ENCODE data around the gene NAA60. TPM values are rescaled to one million over a fixed set of nuclear protein-coding genes. Genes with fewer than 3 reads are reported as not detected.

Gene NAA60
- total and polyA plus RNA-seq, 9 of the 15 experiments (the other 6 are each of a cell fraction or from before 2014, with no cell fraction given) = 2.1 to 49.4 (median 10.3) TPM

DNA sequence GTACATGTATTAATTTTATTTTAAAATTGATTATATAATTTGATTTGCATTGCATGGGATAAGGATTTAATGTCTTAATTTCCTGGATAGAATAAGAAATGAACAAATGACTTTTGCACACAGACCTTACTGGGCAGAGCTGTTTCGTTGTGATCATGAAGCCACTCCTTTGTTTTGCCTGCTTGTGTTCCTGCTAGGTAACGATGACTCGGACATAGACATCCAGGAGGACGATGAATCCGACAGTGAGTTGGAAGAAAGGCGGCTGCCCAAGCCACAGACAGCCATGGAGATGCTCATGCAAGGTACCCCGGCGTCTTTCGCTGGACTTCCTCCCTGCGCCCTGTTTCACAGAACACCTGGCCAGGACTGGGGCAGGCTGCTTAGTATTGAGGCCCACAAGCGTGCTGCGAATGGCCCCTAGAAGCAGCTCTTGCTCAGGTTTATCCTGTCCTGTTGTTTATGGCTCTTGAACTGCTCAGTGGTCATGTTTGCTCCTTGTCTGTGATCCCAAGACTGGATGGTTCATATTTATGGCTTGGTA is 87.0 kb downstream of the NAA60 start:
- intact Hi-C loops (cut with micrococcal nuclease) = no loop called here
- ChIA-PET CTCF (ENCODE audit: low intra/inter-chr PET ratio) (no interaction called here), POLR2A (interaction anchor here (0.5 kb wide), 1 partner anchor 247 kb away, joined by 3 read pairs; the partner anchor contains the start of gene ZNF263)
- ATAC-seq (no peak), FAIRE-seq (peak; percentile 56), DNase-seq (ENCODE audit: extremely low read depth in 1 of 4, low spot score in 3 of 4) (no peak)
- no peak overlapping the region for H3K4me3 ChIP-seq
- TF ChIP-seq ZNF134 (CRISPR knock-in tag; conservative IDR thresholded peaks at IDR 0.05) = no peak
- TF ChIP-seq IRF1 (CRISPR knock-in tag; IDR thresholded peaks at IDR 0.05; ENCODE audit: borderline replicate concordance) = no peak
- no peak for TF ChIP-seq GTF2F1 (IDR thresholded peaks at IDR 0.05; ENCODE audit: low read depth, low read length)
- no peak for TF ChIP-seq SOX6 (IDR thresholded peaks at IDR 0.05)
- TF ChIP-seq, protein P1, sequence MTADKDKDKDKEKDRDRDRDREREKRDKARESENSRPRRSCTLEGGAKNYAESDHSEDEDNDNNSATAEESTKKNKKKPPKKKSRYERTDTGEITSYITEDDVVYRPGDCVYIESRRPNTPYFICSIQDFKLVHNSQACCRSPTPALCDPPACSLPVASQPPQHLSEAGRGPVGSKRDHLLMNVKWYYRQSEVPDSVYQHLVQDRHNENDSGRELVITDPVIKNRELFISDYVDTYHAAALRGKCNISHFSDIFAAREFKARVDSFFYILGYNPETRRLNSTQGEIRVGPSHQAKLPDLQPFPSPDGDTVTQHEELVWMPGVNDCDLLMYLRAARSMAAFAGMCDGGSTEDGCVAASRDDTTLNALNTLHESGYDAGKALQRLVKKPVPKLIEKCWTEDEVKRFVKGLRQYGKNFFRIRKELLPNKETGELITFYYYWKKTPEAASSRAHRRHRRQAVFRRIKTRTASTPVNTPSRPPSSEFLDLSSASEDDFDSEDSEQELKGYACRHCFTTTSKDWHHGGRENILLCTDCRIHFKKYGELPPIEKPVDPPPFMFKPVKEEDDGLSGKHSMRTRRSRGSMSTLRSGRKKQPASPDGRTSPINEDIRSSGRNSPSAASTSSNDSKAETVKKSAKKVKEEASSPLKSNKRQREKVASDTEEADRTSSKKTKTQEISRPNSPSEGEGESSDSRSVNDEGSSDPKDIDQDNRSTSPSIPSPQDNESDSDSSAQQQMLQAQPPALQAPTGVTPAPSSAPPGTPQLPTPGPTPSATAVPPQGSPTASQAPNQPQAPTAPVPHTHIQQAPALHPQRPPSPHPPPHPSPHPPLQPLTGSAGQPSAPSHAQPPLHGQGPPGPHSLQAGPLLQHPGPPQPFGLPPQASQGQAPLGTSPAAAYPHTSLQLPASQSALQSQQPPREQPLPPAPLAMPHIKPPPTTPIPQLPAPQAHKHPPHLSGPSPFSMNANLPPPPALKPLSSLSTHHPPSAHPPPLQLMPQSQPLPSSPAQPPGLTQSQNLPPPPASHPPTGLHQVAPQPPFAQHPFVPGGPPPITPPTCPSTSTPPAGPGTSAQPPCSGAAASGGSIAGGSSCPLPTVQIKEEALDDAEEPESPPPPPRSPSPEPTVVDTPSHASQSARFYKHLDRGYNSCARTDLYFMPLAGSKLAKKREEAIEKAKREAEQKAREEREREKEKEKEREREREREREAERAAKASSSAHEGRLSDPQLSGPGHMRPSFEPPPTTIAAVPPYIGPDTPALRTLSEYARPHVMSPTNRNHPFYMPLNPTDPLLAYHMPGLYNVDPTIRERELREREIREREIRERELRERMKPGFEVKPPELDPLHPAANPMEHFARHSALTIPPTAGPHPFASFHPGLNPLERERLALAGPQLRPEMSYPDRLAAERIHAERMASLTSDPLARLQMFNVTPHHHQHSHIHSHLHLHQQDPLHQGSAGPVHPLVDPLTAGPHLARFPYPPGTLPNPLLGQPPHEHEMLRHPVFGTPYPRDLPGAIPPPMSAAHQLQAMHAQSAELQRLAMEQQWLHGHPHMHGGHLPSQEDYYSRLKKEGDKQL (CRISPR knock-in tag; IDR thresholded peaks at IDR 0.05; ENCODE audit: borderline replicate concordance) = no peak
- no peak for TF ChIP-seq XRCC4 (IDR thresholded peaks at IDR 0.05; ENCODE audit: extremely low read depth, insufficient read depth, insufficient read length)
- no peak for TF ChIP-seq ZBTB17 (CRISPR knock-in tag; IDR thresholded peaks at IDR 0.05)
- no peaks in the 10 kb centered on the region for H3K36me3 ChIP-seq (ENCODE audit: control insufficient read depth, insufficient read depth, low read length)
- H3K79me2 ChIP-seq (ENCODE audit: control insufficient read depth, insufficient read depth, low read length) = no peaks in the 10 kb centered on the region
- no peaks in the 10 kb centered on the region for H4K20me1 ChIP-seq (replicated peaks; ENCODE audit: control insufficient read depth, insufficient read depth, low read length)
- WGBS (ENCODE audit: insufficient coverage, low coverage, missing lambda C conversion rate) = 71% methylated on average over 10 of the region's 12 CpGs
- H3K9ac ChIP-seq (ENCODE audit: insufficient read depth in 1 of 2, low read depth in 2 of 2, low read length in 2 of 2) = peak overlapping the region in 1 of 2 experiments; percentile 19; a peak in 1 of 4 replicates
- no peaks in the 10 kb centered on the region for H3K4me1 ChIP-seq (replicated peaks in 1 of 2; ENCODE audit: control insufficient read depth in 2 of 2, insufficient read depth in 2 of 2, low read length in 2 of 2)
- in situ Hi-C loops (cut with MboI) = no loop called here
- peaks cover 3% of the 10 kb centered on the region for H3K9me1 ChIP-seq (ENCODE audit: control insufficient read depth, insufficient read depth, low read length)
- no TSS peak for BruUV-seq (replicated peaks)
- no peak overlapping the region for H2AFZ ChIP-seq (ENCODE audit: low read depth, low read length)
- no peak overlapping the region for H3K4me2 ChIP-seq (ENCODE audit: insufficient read depth, low read length)
- H3K27ac ChIP-seq (ENCODE audit: extremely low read depth, low read depth, low read length) = no peak overlapping the region
- no peaks in the 10 kb centered on the region for H3K9me3 ChIP-seq (replicated peaks; ENCODE audit: control insufficient read depth, insufficient read depth, low read depth, low read length)
- no peaks in the 10 kb centered on the region for H3K27me3 ChIP-seq (ENCODE audit: control insufficient read depth in 2 of 2, insufficient read depth in 2 of 2, low read length in 2 of 2)
